ENCODE results near the gene ECHS1.

Gene ECHS1

GRCh38 chr10:133339708-133340380, 33.3 kb downstream of the ECHS1 start:
- DNase-seq = no peak

DNA sequence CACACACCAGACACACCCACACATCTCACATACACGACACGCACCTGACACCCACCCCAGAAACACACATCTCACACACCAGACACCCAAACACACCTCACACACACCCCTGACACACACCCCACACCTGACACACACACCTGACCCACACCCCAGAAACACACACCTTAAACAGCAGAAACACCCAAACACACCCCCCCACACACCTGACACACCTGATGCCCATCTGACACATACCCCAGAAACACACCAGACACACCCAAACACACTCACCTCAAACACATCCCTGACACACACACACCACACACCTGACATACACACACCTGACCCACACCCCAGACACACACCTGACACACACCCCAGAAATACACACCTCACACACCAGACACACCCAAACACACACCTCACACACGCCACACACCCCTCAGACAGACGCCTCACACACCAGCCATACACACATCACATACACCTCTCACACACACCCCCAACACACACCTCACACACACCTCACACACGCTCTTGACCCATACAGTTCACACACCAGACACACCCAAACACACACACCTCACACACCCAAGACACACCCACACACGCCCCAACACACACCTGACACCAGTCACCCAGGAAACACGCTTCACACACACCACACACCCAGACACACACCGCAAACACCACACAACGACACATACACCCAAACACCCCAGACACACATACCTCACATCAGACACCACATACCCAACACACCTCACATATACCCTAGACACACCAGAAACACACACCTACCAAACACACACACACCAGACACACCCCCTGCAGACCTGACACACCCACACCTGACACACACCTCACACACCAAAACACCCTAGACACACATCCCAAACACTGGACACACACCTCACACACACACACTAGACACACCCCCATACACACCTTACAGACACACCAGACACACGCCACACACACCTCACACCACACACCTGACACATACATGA, 34.8 kb downstream of the ECHS1 start:
- no peak for DNase-seq

GRCh38 chr10:133337370-133337725, 35.8 kb downstream of the ECHS1 start:
- DNase-seq = no peak

GRCh38 chr10:133336577-133337369, 36.4 kb downstream of the ECHS1 start, which contains the start of gene CALY:
Gene CALY, minus strand, starts transcription at chr10:133336896. Its CDS starts 7,907 bp downstream, at chr10:133328989.
- peak in 3 of 4 experiments; percentile 26 to 46 (median 34) for DNase-seq

DNA sequence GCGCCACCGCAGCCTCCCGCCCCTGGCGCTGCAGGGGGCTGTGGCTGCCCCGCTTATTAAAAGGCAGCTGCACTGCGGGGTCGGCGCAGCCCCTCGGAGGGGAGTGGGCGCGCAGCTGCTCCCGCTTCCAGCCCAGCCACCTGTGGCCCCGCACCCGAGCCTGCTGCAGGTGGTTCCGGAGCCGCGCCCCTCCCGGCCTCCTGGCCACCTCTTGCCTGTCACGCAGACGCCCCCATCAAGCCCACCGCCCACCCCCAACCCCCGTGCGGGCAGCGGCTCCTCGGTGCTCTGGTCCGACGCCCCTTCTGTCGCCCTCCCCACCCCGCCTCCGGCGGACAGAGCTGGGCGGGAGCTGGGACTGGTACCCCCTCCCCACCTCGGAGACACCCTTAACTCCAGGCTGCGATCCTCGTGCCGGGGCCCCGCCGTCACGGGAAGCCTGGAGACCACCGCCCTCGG, 37.0 kb downstream of the ECHS1 start:
- no peak for DNase-seq

DNA sequence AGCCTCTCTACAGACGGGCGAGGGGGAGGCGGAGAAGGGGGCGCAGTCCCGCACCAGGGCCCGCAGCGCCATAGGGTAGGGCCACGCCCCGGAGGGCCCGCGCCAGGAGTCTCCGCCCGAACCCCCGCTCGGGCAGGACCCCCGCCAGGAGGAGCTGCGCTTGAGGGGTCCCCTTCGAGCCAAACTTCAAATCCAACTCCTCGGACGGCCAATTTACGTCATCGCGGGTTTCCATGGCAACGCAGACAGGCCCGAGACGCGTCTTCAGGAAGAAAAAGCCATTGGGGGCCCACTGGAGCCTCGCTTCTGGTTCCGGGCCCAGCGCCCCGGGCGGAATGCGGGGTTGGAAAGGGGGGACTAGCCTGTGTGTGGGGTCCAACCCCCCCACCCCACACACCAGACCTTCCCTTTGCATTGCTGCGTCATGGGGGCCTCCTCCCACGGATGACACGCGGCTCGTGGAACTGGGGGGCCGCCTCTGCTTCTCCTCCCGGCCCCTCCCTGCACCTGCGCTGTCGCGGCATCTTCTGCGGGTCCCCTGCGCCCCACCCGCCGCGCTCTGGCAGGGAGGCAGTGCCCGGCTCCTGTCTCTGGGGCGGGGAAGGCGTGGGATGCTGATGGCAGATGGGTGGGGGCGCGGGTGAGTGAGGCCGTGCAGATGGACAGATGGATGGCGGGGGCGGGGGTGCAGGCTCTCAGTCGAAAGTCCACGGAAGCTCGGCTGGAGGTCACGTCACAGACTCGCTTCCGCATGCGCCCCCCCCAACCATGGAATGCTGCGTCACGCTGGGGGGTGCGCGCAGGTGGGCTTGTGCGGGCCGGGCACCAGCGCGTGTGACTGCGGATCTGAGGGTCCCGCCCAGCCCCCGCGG, 37.7 kb downstream of the ECHS1 start:
- peak; percentile 44 to 70 (median 61) for DNase-seq

DNA sequence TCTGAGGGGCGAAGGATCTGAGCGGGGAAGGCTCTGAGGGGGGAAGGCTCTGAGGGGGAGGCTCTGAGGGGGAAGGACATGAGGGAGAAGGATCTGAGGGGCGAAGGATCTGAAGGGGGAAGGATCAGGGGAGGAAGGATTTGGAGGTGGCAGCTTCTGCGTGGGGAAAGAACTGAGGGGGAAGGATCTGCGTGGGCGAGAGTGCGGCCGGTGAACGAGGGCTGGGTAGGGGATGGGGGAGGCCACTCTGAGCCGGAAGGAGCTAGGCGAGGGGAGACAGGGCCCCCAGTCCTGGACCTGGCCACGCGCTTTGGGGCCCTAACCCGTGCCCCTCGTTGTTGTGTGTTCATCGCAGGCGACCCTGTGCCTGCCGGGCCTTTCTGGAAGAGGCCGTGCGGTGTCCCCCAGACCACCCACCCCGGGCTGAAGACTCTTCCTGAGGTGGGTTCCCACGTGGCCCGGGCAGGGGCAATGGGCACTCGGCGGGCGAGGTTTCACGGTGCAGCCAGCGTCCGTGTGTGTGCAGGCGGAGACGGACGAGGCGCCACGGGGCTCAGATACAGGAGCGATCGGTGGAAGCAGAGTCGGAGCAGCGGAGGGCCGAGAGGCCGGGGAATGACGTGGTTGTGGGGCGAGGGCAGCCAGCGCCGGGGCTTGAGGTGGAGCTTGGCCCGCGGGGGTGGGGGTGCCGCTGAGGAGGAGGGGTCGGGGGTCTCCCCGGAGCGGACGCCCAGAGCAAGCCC, 38.5 kb downstream of the ECHS1 start:
- DNase-seq = no peak

DNA sequence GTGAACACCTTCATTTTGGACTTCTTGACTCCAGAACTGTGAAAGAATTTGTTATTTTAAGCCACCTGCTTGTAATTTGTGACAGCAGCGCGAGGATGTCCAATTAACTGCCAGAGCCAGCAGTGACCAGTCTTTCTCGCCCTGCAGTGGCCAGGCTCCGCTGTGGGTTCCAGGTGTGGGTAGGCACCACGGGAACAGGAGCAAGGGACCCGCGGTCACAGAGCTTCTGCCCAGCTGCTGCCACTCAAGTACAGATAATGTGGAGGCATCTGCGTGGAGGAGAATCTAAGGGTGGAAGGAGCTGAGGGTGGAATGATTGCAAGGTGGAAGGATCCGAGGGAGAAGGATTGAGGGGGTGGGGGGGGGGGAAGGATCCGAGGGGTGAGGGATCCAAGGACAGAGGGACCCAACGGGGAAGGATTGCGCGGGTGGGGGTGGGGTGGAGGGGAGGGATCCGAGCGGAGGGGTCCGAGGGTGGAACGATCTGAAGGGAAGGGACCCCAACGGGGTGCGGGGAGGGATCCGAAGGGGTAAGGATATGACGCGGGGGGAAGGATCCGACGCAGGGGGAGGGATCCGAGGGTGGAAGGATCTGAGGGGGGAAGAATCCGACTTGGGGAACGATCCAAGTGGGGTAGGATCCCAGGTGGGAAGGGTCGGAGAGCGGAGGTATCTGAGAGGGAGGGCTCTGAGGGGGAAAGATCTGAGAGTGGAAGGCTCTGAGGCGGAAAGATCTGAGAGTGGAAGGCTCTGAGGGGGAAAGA, 40.0 kb downstream of the ECHS1 start:
- no peak for DNase-seq

DNA sequence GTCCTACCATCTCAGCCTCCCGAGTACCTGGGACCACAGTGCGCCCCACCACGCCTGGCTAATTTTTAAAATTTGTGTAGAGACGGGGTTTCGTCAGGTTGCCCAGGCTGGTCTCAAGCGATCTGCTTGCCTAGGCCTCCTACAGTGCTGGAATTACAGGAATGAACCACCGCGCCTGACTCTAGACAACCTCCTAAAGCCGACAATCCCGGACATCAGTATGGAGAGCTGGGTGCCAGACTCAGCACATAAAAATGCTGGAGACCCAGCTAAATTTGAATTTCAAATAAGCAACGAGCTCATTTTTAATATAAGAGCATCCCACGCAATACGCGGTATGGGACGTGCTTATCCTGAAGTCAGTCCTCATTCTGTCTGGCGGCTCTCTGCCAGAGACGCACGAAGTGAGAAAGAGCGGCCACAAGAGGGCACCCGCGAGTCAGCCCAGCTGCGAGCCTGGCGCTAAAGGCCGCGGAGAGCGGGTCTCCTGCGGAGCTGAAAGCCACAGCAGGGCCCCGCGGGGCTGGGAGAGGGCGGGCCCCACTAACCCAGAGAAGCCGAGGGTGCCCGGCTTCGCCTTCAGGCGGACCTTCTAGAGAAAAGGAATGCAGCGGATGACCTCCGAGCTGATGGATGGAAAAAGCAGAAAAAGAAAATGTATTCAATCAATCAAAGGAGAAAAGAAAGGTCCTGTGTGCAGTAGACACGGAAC, 43.5 kb downstream of the ECHS1 start:
- peak; percentile 86 to 95 (median 92) for DNase-seq

- DNase-seq = no peak
Measured at GRCh38 chr10:133328358-133329343, 44.5 kb downstream of the ECHS1 start.

DNA sequence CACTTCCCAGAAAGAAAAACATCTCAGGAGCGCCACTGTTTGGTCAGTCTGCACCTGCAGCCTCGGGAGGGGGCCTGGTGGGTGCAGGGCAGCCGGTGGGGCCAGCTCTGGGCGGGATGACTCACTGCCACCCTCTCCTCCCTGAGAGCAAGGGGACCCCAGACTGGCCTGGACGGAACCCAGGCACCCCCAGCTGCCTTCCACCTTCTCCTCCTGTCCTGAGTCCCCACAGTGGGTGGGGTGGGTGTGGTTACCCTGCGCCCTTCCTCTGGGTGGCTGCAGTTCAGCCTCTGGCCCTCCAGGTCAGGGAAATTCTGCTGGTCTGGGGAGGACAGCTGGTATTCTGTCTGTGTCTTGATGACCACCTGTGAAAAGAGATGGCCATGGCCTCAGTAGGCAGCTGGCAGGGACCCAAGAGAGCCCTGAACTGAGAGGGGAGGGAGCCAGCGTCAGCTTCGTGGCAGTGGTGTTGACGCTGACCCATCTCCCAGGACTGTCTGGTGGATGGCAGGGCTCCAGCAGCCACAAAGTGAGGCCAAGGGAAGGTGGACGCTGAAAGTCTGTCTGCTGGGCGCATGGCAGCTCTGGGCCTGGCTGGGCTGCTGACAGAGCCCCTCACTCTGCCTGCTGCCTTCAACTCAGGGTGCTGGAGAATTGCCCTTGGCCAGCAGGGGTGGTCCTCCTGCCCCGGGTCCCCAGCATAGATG, 45.4 kb downstream of the ECHS1 start:
- no peak for DNase-seq

GRCh38 chr10:133326745-133327650, 46.2 kb downstream of the ECHS1 start:
- DNase-seq = no peak

GRCh38 chr10:133326223-133326551, 47.0 kb downstream of the ECHS1 start:
- no peak for DNase-seq

GRCh38 chr10:133325440-133326222, 47.5 kb downstream of the ECHS1 start:
- DNase-seq = peak in 2 of 4 experiments; percentile 26 to 46

DNA sequence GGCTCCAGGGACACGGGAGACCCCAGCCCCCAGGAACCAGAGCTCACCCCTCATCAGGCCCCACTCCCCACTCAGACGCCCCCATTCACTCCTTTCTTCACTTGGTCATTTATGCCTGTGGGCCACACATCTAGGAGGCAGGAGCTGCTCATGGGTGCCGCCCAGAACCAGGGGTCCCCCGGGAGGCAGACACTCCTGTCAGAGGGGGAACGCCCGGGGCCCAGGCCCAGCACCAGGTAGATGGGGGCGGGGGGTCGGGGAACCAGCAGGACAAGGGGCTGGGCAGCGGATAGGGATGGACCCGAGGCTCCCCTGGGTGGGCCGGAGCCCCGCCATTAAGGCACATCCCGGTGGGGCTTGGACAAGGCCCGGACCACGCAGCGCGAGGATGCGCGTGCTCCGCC, 48.3 kb downstream of the ECHS1 start:
- DNase-seq = no peak

Data from suppressor macrophage (primary cell).